SK-MEL-5 (cell line): Measurements from ENCODE around the gene ALDH16A1. TPM values are rescaled to one million over a fixed set of nuclear protein-coding genes. Genes with fewer than 3 reads are reported as not detected.
"Not testable (repeated sequence)": the region's sequence is repeated elsewhere in the genome, so short reads cannot be mapped to it uniquely, and the experiment has no call there.

Experiments
- DNase-seq: peaks from one replicate; pipeline ENCODE4 v3.0.0-alpha.2; 2016; ENCODE audit warnings: low read depth, low spot score
- in situ Hi-C: cut with HindIII; loops from 2 replicates; pipeline ENCODE4 v1.10.0; 2016; ENCODE audit warnings: low sequenced_read_pairs, high pct_unique_total_duplicates, low pct_unique_long_range_greater_than_20kb
- total RNA-seq: library from RNA; depleted of rRNA; stranded (reverse); fragments of >200 nt; shearing (Covaris generic); gene quantifications from 2 replicates; pipeline ENCODE4 v1.2.3, GENCODE V29; 2014

The ALDH16A1 gene
- total RNA-seq, 1 experiment from 2014 or later, result 16.7 TPM

GRCh38 chr19:49450405-49450804, 2.6 kb upstream of the ALDH16A1 start:
- DNase-seq, result no peak
- in situ Hi-C loops, result no loop called here

GRCh38 chr19:49451430-49452181, 1.4 kb upstream of the ALDH16A1 start, which contains the start of gene PIH1D1:
TSS of gene PIH1D1 (minus strand) at chr19:49451814. CDS start at chr19:49451574, 240 bp downstream.
- peak; percentile 99 for DNase-seq
- in situ Hi-C loops, result no loop called here

DNA sequence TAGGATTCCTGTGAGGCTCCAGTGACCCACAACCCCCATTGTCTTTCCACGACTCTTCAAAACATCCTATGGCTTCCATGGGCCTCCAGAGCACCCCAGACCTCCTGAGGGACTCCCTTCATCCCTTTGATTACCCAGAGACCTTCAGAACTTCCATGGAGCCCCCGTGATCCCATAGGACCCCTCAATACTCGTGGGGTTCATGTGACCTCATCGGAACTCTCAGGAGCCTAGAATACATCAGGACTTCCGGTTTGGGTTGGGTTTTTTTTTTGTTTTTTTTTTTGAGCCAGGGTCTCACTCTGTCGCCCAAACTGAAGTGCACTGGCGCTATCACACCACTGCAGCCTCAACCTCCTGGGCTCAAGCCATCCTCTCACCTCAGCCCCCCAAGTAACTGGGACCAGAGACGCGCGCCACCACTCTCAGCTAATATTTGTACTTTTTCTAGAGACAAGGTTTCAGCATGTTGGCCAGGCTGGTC, 774 bp downstream of the ALDH16A1 start:
- in situ Hi-C loops, result no loop called here
- no peak for DNase-seq

GRCh38 chr19:49455773-49456172, 2.7 kb downstream of the ALDH16A1 start:
- in situ Hi-C loops, result no loop called here
- no peak for DNase-seq

DNA sequence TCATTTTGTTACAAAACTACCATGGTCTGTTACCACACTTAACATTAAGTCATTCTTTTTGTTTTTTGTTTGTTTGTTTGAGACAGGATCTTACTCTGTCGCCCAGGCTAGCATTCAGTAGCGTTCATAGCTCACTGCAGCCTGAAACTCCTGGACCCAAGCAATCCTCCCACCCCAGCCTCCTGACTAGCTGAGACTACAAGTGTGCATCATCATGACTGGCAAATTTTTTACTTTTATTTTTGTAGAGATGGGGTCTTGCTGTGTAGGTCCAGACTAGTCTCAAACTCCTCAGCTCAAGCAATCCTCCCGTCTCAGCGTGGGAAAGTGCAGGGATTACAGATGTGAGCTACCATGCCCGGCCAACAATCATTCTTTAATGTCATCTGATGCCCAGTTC, 3.3 kb downstream of the ALDH16A1 start:
- DNase-seq, result no peak
- in situ Hi-C loops, result no loop called here

GRCh38 chr19:49458567-49458903, 5.5 kb downstream of the ALDH16A1 start:
- DNase-seq, result no peak
- in situ Hi-C loops, result no loop called here

DNA sequence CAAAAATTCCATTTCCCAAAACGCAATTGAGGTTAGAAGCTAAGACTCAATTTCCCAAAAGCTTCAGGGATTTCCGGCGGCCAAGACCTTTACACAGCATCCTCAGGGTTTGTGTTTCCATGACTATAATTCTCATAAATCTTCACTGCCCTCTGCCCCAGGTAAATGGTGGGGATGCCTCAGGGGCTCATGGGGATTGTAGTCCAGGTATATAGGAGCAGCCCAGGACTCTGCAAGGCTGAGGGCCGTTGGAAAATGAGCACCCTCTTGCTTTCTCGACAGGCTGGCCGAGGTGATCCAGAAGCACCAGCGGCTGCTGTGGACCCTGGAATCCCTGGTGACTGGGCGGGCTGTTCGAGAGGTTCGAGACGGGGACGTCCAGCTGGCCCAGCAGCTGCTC, 6.4 kb downstream of the ALDH16A1 start:
- no peak for DNase-seq
- in situ Hi-C loops, result no loop called here

- in situ Hi-C loops, DNase-seq: not testable (repeated sequence)
Measured at GRCh38 chr19:49461130-49461529, 8.1 kb downstream of the ALDH16A1 start.

- no peak for DNase-seq
- in situ Hi-C loops, result no loop called here
Measured at GRCh38 chr19:49461656-49462055, 8.6 kb downstream of the ALDH16A1 start.

- in situ Hi-C loops, result no loop called here
- DNase-seq, result no peak
Measured at GRCh38 chr19:49462492-49462891, 9.5 kb downstream of the ALDH16A1 start.

DNA sequence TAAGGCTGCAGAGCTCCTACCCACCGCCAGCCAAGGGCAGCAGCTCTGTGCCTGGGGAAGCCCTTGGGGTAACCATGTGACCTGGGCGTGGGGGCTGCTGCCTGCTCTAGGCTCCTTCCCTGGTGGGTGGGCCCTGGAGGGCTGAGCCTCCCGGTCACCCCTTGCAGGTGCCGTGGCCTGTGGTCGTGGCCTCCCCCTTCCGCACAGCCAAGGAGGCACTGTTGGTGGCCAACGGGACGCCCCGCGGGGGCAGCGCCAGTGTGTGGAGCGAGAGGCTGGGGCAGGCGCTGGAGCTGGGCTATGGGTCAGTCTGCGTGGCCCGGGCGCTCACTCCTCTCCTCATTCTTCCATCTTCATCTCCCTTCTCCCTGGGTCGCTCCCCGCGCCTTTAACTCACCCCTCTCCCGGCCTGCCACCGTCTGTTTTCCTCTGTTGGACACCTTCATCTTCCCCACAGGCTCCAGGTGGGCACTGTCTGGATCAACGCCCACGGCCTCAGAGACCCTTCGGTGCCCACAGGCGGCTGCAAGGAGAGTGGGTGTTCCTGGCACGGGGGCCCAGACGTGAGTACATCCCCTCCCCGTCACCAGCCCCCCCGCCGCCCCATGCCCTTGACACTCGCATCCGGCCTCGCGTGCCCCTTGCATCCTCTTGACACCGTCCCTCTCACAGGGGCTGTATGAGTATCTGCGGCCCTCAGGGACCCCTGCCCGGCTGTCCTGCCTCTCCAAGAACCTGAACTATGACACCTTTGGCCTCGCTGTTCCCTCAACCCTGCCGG, 11.1 kb downstream of the ALDH16A1 start:
- in situ Hi-C loops, result no loop called here
- DNase-seq, result no peak

DNA sequence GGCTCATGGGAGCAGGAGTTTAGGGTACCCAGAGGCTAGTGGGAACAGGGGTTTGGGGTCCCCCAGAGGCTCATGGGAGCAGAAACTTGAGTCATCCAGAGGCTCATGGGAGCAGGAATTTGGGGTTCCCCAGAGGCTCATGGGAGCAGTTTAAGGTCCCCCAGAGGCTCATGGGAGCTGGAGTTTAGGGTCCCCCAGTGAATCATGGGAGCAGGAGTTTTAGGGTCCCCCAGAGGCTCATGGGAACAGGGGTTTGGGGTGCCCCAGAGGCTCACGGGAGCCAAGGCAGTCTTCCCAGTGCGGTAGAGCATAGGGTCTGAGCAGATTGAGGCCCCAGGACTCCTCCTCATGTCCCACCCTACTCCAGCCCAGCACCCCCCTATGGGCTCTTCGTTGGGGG, 12.3 kb downstream of the ALDH16A1 start:
- in situ Hi-C loops, result no loop called here
- no peak for DNase-seq

GRCh38 chr19:49468199-49468598, 15.2 kb downstream of the ALDH16A1 start:
- DNase-seq, result no peak
- in situ Hi-C loops, result no loop called here

DNA sequence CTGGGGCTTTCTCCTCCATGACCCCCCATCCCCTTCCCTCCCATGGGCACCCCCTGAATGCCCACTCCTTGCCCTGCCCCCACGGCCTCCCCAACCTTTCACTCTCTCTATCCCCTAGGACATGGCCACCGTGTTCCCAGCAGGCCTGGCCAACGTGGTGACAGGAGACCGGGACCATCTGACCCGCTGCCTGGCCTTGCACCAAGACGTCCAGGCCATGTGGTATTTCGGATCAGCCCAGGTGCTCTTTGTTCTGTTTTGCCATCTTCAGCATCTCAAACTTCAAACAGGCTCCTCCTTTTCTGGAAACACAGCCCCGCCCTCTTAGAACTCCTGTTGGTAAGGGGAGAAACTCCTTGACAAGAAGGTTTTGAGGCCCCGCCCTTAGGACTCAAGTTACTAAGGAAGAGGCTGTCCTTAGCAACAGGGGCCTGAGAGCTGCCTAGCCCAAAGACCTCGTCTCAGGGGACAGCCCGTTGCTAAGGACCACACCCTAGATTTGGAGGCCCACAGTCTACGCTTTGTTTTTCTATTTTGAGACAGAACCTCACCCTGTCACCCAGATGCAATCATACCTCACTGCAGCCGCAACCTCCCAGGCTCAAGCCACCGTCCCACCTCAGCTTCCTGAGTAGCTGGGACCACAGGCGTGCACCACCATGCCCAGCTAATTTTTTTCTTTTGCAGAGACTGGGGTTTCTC, 15.9 kb downstream of the ALDH16A1 start:
- DNase-seq, result peak; percentile 71
- in situ Hi-C loops, result no loop called here

DNA sequence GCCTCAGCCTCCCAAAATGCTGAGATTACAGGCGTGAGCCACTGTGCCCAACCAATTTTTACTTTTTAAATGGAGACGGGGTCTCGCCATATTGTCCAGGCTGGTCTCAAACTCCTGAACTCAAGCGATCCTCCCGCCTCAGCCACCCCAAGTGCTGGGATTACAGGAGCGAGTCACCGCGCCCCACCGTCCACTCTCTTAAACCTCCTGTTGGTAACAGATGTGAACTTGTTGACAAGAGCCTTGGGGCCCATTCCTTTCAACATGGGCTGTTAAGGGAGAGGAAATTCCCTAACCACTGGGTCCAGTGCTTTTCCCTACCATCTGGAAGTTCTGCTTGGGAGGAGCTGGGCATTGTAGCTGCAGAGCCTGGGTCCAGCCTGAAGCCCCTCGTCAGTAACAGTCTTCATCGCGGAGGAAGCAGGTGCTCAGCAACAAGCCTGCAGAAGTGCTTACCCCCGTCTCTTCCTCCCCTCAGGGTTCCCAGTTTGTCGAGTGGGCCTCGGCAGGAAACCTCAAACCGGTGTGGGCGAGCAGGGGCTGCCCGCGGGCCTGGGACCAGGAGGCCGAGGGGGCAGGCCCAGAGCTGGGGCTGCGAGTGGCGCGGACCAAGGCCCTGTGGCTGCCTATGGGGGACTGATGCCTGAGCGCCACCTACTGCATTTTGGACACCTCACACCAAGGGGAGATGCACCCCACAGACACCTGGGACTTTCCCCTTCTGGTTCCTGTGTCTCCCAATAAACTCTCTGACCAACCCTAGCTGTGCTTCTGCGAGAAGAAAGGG, 17.0 kb downstream of the ALDH16A1 start:
- in situ Hi-C loops, result no loop called here
- no peak for DNase-seq

GRCh38 chr19:49470615-49470978, 17.6 kb downstream of the ALDH16A1 start:
- in situ Hi-C loops, result no loop called here
- no peak for DNase-seq

GRCh38 chr19:49472936-49473335, 19.9 kb downstream of the ALDH16A1 start:
- in situ Hi-C loops, result no loop called here
- DNase-seq, result no peak

GRCh38 chr19:49473501-49473867, 20.5 kb downstream of the ALDH16A1 start:
- in situ Hi-C loops, DNase-seq: not testable (repeated sequence)
